HG03103 (cell line): Measurements from ENCODE around the gene KIF26A.

Experiments used
- ATAC-seq: cut with Tn5 transposase; IDR thresholded peaks from one replicate; pipeline ENCODE4 v1.9.1; 2021; ENCODE audit warnings: low read depth; ENCODE audit not compliant: unreplicated experiment

KIF26A gene

DNA sequence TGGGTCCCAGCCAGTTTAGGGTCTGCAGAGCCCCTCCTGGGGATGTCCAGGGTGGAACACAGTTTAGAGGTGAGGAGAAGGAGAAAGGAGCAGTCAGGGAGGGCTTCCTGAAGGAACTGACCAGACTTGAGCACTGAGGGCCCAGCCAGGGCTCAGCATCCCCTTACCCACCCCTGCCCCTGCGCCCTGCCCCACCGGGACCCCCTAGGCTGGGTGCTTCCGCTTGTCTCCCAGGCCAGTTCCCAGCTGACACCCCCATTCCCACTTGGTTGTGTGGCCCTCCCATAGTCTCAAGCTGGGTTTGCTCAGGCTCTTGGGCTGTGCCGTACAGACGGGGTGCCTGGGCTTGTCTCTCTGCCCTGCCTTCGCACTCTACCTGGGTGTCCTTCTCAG lies 26.3 kb upstream of the KIF26A start:
- no peak for ATAC-seq

DNA sequence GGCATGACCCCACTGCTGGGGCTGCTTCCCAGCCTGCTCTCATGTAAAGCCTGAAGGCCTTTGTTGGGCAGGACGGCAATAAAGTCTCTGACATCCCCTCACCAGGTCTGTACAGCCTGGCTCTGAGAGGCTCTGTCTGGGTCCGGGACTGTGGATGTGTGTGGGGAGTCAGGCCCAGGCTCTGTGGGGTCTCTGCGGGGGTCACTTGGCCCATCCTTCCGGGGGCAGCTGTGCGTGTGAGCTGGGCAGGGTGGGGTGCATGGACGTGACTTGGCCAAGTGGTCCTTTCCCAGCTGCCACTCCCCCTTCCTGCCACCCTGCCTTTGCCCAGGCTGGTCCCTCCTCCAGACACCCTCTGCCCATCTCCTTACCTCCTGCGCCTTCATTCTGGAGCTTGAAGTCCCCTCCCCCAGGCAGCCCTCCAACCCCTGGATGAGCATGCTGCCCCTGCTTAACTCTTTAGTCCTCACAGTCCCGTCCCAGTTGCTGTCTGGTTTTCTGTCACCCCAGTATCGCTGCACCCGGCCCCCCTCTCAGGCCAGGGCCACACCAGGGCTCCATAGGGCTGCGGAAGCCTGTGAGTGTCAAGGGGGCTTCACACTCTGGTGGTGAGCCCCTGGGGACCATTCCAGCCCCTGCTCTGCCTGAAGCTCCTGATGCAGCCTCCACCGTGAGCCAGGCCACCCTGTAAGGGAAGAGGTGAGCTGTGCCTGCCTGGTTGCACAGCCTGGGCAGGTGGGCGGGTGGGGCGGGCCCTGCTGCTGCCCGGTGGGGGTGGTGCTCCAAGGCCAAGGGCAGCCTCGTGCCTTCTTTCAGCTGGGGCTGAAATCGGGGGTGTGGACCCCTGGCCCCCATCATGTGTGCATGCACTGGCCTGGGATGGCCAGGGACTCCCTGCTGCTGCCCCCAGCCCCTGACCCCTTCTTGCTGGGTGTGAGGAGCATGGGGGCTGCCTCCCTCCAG lies 25.5 kb upstream of the KIF26A start:
- ATAC-seq, result no peak

DNA sequence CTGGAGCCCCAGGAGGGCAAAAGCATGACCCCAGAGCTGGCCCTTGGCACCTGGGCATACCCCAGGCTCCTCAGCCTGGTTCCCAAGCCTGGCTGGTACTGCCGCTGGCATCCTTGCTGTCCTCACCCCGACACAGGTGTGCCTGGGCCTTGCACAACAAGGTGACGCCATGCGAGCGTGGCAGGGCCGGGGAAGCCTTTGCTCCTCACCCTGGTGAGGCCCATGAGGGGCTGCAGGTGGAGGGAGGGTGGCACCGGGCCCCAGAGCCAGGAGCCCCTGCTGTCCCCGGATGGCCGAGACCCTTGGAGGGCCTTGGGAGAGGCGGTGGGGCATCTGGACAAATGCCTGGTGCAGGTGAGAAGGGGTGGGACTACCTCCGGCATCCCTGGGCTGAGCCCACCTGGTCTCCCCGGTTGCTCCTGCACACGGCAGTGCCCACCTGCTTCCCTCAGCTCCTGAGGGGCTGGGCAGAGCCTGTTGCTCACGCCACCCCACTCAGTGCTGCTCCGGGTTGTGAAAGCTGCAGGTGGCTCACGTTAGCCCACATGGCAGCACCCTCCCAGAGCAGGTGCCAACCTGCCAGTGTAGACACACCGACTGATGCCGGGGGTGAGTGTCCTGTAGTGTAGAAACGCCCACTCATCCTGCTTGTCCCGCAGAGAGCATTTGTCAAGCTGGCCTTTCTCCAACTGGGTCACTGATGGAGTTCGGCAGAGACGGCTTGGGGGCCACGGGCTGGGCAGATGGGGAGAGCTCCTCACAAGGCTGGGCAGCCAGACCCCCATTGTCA lies 24.6 kb upstream of the KIF26A start:
- no peak for ATAC-seq

DNA sequence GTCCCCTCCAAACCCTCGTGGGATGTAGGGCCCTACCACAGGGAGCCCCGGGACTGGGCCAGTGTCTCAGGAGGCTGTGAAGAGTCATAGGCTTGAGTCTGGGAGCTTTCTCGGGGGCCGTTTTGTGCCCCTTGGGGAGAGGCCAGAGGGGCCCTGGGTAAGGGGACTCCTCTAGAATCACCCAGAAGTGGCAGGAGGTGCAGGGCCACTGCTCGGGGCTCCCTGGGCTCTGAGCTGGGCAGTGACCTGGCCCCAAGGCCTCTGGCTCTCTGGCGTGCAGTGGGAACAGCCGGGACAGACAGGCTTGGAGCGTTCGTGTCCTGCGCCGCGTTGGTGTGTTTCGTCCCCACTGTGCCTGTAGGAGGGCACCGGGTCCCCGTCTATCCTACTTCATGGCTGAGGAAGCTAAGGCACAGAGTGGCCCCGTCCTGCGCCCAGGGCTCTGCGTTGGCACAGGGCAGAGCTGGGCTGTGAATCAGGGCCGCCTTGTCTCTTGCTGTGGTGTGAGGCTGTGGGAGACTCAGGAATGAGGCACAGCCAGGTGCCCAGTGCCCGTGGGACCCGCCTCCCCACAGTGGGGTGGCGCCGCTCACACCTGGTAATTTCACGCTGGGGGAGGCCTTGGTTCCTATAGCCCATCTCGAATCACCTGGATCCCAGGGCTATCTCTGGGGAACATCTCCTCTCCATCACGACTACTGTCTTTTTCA lies 23.8 kb upstream of the KIF26A start:
- no peak for ATAC-seq

DNA sequence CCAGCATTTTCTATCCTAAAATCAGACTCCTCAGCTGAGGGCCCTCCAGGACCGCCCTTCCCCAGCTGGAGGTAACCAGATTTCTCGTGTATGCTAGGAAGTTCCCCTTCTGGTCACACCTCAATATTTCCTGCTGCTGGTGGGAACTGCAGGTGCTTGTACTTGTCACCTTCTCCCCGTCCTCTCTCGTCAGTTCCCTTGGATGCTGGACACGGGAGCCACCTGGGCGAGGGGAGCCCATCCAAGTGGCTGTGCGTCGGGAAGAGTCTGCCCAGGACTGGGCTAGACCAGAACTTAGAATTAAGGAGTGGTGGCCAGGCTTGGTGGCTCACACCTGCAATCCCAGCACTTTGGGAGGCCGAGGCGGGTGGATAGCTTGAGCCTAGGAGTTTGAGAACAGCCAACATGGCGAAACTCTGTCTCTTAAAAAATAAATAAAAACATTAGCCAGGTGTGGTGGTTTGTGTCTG lies 23.2 kb upstream of the KIF26A start:
- ATAC-seq, result no peak

DNA sequence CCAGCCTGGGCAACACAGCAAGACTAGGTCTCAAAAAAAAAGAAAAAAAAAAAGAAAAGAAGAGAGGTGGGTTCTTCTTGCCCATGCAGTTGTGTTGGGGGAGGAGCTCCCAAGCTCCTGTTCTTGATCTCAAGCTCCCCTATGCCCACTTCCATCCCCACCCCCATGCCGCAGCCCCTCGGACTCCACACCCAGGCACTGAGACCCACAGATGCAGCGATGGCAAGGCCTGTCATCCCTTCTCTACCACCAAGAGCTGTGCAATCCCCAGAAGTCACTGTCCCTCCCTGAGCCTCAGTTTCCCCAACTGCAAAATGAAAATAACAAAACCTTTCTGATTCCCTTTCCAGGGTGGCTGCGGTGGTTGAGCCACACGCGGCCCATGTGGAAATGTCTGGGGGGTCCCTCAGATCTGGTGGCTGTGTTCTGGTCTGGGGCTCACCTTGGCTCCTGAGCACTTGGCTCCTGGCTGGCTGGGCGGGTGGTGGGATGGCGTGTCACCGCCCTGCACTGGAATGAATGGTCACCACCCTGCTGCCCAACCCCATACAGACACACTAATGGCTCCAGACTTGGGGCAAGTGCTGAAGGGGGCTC lies 22.6 kb upstream of the KIF26A start:
- ATAC-seq, result no peak

DNA sequence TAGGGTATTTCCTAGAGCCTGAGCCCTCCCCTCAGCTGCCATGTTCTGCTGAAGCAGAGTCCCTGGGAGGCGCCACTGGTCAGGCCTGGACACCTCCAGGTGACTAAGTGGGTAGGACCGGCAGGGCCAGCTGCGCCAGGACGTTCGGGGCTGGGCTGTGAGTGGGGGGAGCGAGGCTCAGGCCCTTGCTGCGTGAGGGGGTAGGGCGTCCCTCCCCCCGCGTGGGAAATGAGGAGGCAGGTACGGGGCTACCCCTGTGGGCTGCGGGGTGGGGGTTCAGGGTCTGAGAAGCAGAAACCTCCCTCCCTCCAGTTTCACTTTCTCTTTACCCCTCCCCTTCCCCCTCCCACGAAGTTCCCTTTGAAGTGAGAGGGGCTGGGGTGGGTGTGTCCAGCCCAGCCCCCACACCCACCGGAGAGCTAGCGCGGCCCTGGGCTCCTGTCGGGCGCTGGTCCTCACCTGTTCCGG lies 22.1 kb upstream of the KIF26A start:
- no peak for ATAC-seq

DNA sequence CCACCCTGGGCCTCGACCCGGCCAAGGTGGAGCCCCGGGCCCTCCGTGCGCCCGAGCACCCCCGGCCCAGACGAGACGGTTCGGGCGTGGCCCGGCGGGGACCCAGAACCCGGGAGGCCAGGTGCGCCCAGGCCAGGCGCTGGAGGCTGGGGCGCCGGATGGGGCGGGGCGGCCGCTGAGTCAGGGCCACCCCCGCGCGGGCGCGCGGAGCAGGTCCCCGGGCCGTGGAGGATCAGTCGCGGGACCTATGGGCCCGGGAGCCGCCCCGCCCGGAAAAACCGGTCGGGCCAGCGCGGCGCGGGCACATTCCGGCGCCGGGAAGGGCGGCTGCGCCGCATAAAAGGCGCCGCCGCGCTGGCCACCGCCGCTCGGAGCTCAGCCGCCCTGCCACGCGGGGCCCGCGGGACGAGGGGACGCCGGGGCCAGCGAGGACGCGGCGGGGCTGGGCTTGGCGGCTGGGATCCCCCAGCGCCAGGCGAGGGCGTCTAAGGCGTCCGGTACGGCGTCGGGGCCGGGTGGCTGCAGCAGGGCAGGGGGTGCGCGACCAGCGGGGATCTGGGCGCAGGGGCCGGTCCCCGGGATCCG lies 21.5 kb upstream of the KIF26A start:
- ATAC-seq, result no peak

DNA sequence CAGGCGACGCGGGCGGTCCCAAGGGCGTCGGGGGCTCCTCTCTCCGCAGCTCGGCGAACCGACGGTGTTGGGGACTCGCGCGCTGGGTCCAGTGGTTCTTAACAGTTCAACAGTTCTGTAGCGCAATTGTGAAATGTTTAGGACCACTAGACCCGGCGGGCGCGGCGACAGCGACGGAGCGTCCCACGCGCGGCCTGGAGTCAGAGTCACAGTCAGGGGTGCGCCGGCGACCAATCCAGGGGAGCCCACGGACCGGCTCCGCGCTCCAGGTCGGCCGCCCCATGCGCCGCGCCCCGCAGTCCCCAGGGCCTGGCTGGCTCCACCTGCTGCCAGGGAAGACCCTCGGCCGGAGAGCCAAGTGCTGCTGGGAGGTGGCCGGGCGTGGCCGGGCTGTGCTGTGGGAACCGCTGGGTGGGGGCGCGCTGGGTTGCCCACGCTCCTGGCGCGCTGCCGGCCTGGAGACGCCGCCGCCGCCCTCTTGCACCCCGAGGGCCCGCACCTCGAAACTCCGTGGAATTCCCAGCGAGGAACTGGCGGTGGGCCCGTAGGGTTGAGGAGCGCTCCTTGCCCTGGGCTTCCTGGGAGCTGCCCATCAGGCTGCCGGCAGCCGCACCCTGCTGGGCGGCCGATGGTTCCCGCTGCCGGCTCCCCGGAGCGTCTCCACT lies 20.9 kb upstream of the KIF26A start:
- no peak for ATAC-seq

DNA sequence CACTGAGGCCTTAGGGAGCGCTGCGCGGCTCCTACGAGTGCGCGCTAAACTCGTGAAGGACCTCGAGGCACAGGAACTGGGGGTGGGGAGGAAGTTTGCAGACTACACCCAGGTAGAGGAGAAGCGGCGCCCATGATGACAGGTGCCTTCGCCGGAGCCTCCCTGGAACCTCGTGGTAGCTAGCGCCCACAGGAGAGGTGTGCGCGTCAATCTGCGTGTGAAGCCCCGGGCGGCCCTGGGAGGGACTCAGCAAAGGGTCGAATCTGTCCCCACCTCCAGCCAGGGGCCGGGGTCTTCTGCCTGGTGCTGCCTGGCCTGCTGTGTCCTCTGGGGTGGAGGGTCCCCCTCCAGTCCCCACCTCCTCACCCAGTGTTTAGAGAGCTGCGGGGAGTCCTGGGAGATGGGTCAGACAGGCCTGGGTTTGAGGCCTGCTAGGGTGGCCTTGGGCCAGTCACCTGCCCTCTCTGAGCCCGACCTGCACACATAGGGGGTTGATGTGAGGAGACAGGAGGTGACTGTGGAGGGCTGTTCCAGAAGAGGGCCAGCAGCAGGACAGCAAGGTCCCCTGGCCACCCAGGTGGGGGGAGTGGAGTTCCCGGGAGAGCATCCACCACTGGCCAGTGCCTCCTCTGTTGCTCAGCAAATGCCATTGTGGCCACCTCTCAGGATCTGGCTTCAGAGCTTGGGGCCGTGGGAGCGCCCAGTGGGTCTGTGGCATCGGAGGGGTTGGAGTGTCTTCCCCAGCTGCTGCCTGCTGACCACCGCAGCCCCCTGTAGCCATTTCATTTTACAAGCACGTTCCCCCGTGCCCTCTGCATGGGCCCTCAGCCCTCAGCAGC lies 20.2 kb upstream of the KIF26A start:
- no peak for ATAC-seq

DNA sequence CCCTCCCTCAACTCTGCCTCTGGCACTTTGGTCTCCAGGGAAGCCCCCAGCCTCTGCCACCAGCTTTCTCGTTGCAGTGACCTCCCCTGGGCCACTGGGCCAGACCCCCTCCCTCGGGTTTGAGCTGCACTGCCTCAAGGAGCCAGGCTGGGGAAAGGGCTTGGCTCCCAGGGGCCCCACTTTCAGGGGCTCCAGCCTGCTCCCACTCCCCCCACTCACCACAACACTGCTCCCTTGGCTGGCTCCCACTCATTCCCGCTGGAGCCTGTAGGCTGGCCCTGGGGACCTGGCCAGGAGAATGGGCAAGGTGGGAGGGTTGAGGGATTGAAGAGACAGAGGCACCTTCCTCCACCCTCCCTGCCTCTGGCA lies 19.3 kb upstream of the KIF26A start:
- no peak for ATAC-seq

DNA sequence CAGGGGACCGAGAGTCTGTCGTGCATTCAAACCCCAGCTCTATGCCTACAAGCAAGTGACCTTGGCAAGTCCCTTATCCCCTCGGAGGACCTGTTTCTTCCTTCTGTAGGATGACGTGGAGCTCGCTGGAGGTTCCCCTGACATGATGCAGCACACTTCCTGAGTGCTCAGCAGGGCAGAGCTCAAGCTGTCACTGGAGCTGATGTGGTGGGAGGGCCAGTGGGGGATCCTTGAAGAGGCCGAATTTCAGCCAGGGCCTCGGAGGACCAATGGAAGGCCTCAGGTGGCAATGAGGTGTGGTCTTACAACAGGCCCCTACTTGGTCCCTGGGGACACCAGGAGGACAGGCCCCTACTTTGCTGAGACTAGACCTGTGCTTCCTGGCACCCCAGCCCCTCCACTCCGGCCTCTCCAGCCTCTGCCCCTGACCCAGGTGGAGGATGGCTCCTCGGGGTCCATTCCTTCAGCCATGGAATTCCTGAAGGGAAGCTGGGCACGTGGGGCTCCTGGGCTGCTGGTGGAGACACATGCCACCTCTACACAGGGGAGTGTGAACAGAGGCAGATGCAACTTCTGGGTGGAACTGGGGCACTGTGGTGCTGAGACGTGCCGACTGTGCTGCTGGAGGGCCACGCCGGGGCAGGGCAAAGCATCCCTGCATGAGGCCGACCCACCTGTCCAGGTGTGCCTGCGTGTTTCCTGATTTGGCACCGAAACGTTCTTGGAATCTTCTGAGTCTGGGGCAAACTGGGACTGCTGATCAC lies 18.7 kb upstream of the KIF26A start:
- no peak for ATAC-seq

DNA sequence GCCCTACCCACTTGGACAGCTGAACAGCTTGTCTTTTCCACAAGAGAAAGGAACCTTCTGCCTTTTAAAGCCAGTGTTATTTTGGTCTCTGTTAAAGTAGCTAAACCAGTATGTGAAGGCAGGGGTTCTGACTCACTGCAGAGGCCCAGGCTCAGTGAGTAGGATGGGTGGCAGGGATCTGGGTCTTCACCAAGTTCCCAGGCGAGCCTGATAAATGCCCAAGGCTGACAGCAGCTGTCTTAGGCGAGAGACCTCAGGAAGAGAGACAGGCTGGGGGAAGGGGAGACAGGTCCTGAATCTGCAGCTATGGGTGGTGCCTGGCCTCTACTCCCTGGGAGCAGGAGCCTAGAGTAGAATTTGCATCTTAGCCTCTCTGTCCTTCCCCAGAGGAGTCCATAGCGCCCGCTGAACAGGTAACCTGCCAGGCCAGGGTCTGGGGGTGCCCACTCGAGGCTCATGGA lies 18.1 kb upstream of the KIF26A start:
- no peak for ATAC-seq

DNA sequence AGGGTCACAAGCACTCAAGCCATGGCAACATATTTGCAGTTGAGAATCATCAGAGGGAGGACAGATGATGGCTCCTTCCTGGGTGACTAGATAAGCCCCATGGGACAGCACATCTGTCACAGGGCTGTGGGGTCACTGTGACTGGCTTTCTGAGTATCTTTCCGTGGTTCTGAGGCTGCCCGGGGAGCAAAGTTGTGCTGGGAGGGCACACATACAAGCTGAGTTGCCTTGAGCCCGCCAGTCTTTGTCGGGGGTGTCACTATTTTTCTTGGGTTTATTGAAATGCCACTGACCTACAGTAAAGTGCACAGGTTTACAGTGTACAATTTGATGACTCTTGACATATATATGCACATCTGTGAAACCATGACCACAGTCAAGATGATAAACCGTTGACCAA lies 17.2 kb upstream of the KIF26A start:
- ATAC-seq, result no peak

DNA sequence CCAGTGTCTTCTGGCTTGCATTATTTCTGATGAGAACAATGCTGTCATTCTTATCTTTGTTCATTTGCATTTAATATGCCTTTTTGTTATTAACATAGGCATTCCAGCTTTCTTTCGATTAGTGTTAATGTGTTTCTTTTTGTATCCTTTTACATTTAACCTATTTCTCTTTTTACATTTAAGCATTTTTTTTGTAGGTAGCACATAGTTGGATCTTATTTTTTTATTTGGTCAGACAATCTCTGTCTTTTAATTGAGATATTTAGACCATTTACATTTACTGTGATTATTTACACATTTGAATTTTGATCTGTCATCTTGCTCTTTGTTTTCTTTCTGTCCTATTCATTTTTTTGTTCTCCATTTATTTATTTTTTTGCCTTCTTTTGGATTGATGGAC lies 14.5 kb upstream of the KIF26A start:
- no peak for ATAC-seq

DNA sequence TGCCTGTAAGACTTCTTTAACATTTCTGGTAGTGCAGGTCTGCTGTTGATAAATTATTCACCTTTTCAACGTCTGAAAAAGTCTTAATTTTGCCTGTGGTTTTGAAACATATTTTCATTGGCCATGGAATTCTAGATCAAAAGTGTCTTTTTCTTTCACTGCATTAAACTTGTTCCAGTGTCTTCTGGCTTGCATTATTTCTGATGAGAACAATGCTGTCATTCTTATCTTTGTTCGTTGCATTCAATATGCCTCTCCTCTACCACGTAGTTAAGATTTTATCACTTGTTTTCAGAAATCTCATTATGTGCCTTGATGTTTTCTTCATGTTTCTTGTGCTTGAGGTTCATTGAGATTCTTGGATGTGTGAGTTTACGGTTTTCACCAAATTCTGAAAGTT lies 13.4 kb upstream of the KIF26A start:
- ATAC-seq, result no peak

DNA sequence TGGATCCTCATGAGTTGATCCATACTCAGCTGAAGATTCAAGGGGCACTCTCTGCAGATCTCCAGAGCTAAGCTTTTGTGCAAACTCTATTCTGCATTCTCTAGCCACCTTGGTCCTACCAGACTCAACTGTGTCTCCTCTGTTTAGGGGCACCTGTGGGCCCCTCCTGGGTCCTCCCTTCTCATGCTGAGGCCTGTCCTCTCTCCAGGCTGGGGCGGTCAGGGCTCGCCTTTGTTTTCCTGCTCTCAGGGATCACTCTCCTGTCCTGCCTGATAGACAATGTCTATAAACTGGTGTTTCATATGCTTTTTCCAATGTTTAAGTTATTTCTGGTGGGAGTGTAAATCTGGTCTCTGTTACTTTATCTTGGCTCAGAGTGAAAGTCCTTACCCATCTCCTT lies 11.6 kb upstream of the KIF26A start:
- ATAC-seq, result no peak

DNA sequence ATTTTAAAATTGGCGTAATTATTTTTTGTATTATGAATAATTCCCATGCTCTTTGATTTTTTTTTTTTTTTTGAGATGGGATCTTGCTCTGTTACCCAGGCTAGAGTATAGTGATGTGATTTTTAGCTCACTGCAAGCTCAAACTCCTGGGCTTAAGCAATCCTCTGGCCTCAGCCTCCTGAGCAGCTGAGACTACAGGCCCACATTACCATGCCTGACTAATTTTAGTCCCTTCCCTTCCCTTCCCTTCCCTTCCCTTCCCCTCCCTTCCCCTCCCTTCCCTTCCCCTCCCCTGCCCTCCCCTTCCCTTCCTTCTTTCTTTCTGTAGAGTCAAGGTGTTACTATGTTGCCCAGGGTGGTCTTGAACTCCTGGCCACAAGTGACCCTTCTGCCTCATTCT lies 9.4 kb upstream of the KIF26A start:
- ATAC-seq, result no peak
